GM18508 (cell line): ENCODE data around the gene PHACTR1.

Experiments used
- ATAC-seq: cut with Tn5 transposase; IDR thresholded peaks from one replicate; pipeline ENCODE4 v1.9.1; 2021; ENCODE audit warnings: moderate number of reproducible peaks; ENCODE audit not compliant: insufficient read depth, unreplicated experiment

PHACTR1 gene

GRCh38 chr6:13268913-13269518 lies 552.4 kb downstream of the PHACTR1 start:
- ATAC-seq: no peak

- no peak for ATAC-seq
Observed at GRCh38 chr6:13272131-13273046, 555.8 kb downstream of the PHACTR1 start.

GRCh38 chr6:13273202-13273930 lies 556.8 kb downstream of the PHACTR1 start:
- no peak for ATAC-seq

GRCh38 chr6:13273931-13274706 lies 557.6 kb downstream of the PHACTR1 start:
- ATAC-seq: no peak

GRCh38 chr6:13274707-13275434 lies 558.3 kb downstream of the PHACTR1 start:
- no peak for ATAC-seq

- no peak for ATAC-seq
Observed at GRCh38 chr6:13275435-13275989, 558.9 kb downstream of the PHACTR1 start.

GRCh38 chr6:13277231-13277630 lies 560.7 kb downstream of the PHACTR1 start:
- no peak for ATAC-seq

- no peak for ATAC-seq
Observed at GRCh38 chr6:13278164-13278563, 561.6 kb downstream of the PHACTR1 start.

- ATAC-seq: no peak
Observed at GRCh38 chr6:13278991-13279390, 562.4 kb downstream of the PHACTR1 start.

GRCh38 chr6:13280254-13280653 lies 563.7 kb downstream of the PHACTR1 start:
- ATAC-seq: no peak

GRCh38 chr6:13281686-13282085 lies 565.1 kb downstream of the PHACTR1 start:
- no peak for ATAC-seq

GRCh38 chr6:13282393-13283069 lies 566.0 kb downstream of the PHACTR1 start:
- no peak for ATAC-seq

GRCh38 chr6:13283331-13283730 lies 566.8 kb downstream of the PHACTR1 start:
- no peak for ATAC-seq

GRCh38 chr6:13284646-13285045 lies 568.1 kb downstream of the PHACTR1 start:
- no peak for ATAC-seq

- no peak for ATAC-seq
Observed at GRCh38 chr6:13285705-13286104, 569.1 kb downstream of the PHACTR1 start.

- no peak for ATAC-seq
Observed at GRCh38 chr6:13286181-13286580, 569.6 kb downstream of the PHACTR1 start.

- ATAC-seq: no peak
Observed at GRCh38 chr6:13287104-13287503, 570.5 kb downstream of the PHACTR1 start.

GRCh38 chr6:13288481-13288880 lies 571.9 kb downstream of the PHACTR1 start:
- ATAC-seq: no peak

- ATAC-seq: no peak
Observed at GRCh38 chr6:13288969-13289391, 572.4 kb downstream of the PHACTR1 start.
